ENCODE results near the gene NEURL2.

- TF ChIP-seq CTCF (IDR thresholded peaks at IDR 0.05) = no peak
- TF ChIP-seq POLR2A (IDR thresholded peaks at IDR 0.05) = no peak
These were observed 42.6 kb downstream of the NEURL2 start for GRCh38 chr20:45848421-45848820.
